ENCODE results near the gene LARGE1.

LARGE1 gene

DNA sequence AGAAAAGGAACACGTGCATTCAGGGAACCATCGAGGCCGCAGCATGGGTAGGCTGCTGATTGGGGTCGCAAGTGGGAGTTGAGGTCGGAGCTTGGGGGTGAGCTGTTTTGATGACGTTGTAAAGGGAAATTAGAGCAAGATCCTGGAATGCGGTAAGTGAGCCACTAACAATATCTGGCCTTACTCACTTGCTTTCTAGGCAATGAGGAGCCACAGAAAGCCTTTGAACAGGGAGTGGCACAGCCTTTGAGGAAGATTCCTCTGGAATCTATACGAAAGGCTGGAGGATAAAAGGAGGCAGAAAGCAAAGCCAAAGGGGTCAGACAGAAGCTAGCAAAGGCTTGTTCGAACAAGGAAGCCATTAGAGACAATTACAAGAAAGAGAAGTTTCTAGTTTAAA is 197.5 kb downstream of the LARGE1 start:
- H3K27ac ChIP-seq (ENCODE audit: low read depth, low read length): no peak overlapping the region
- no peak for DNase-seq
- H4K12ac ChIP-seq (ENCODE audit: low read depth, low read length): no peak overlapping the region
- WGBS (ENCODE audit: extremely low coverage, insufficient coverage, insufficient read length): no CpG with 5 or more reads among the region's 9 CpGs
- H3K4me2 ChIP-seq (ENCODE audit: low read length): no peak overlapping the region
- H3K27me3 ChIP-seq (ENCODE audit: insufficient read depth, low read length): no peaks in the 10 kb centered on the region
- no peak overlapping the region for H2BK120ac ChIP-seq (ENCODE audit: insufficient read depth, low read length, poor library complexity)
- H3K18ac ChIP-seq (ENCODE audit: low read length): no peak overlapping the region
- H2AFZ ChIP-seq (ENCODE audit: insufficient read depth, low read length, poor library complexity): no peak overlapping the region
- no peak overlapping the region for H2AK5ac ChIP-seq (ENCODE audit: low read length)
- H4K91ac ChIP-seq (ENCODE audit: low read depth, low read length): no peak overlapping the region
- H3K9me3 ChIP-seq (ENCODE audit: insufficient read depth, low read depth, low read length): peaks cover 2% of the 10 kb centered on the region
- H3K9ac ChIP-seq (ENCODE audit: low read length): no peak overlapping the region
- peaks cover 0 to 2% of the 10 kb centered on the region in 2 experiments for H3K36me3 ChIP-seq (ENCODE audit: control insufficient read depth in 1 of 2, insufficient read depth in 2 of 2, low read length in 2 of 2)
- no peak overlapping the region for H3K23ac ChIP-seq (ENCODE audit: low read length)
- no peak overlapping the region for H4K8ac ChIP-seq (ENCODE audit: low read depth, low read length)
- no peaks in the 10 kb centered on the region for H3K79me1 ChIP-seq (ENCODE audit: low read length)
- no peak overlapping the region for H3K4ac ChIP-seq (ENCODE audit: low read depth, low read length)
- H2BK12ac ChIP-seq (ENCODE audit: low read length): no peak overlapping the region
- peaks cover 0 to 4% of the 10 kb centered on the region in 2 experiments for H3K4me1 ChIP-seq (ENCODE audit: control insufficient read depth in 1 of 2, insufficient read depth in 2 of 2, low read length in 2 of 2)
- no peak overlapping the region for H3K14ac ChIP-seq (ENCODE audit: low read length)
- H2BK5ac ChIP-seq (ENCODE audit: low read depth, low read length, poor library complexity): no peak overlapping the region
- H3K4me3 ChIP-seq (ENCODE audit: low read depth, low read length): no peak overlapping the region
- H3K79me2 ChIP-seq (ENCODE audit: control insufficient read depth, insufficient read depth, low read length, poor library complexity): no peaks in the 10 kb centered on the region

DNA sequence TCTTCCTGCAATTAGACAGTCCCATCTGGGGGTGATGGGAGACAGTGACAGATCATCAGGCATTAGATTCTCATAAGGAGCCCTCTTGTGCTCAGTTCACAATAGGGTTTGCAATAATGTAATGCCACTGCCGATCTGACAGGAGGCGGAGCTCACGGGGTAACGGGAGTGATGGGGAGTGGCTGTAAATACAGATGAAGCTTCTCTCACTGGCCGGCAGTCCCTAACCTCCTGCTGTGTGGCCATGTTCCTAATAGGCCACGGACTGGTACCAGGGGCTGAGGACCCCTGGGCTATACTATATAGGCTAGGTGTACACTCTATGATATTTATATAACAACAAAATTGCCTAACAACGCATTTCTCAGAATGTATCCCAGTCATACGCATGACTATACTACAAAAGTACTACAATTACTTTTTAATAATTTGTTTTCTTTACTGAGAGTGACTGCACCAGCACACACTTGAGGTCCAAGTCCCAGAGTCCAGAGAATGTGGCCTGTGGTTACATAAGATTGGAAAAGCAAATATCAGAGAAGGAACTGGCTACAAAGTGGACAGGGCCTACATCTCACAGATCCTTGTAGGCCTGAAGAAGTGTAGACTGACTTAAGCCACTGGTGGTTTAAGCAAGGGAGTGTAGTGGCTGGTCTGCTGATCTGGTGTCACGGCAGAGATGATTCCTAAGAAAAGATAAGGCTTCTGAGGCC is 200.0 kb downstream of the LARGE1 start:
- Histone ChIP-seq H3K4me2 (ENCODE audit: low read length) (no peak overlapping the region), H4K91ac (ENCODE audit: low read depth, low read length) (no peak overlapping the region), H3K27me3 (ENCODE audit: insufficient read depth, low read length) (no peaks in the 10 kb centered on the region), H3K9me3 (ENCODE audit: insufficient read depth, low read depth, low read length) (peaks cover 2% of the 10 kb centered on the region), H3K18ac (ENCODE audit: low read length) (no peak overlapping the region), H3K27ac (ENCODE audit: low read depth, low read length) (no peak overlapping the region), H3K79me2 (ENCODE audit: control insufficient read depth, insufficient read depth, low read length, poor library complexity) (no peaks in the 10 kb centered on the region), H2AK5ac (ENCODE audit: low read length) (no peak overlapping the region), H3K4ac (ENCODE audit: low read depth, low read length) (no peak overlapping the region), H2BK120ac (ENCODE audit: insufficient read depth, low read length, poor library complexity) (no peak overlapping the region), H3K4me3 (ENCODE audit: low read depth, low read length) (no peak overlapping the region), H3K36me3 (ENCODE audit: control insufficient read depth in 1 of 2, insufficient read depth in 2 of 2, low read length in 2 of 2) (peaks cover 0 to 2% of the 10 kb centered on the region in 2 experiments), H4K8ac (ENCODE audit: low read depth, low read length) (no peak overlapping the region), H2BK5ac (ENCODE audit: low read depth, low read length, poor library complexity) (no peak overlapping the region), H4K12ac (ENCODE audit: low read depth, low read length) (no peak overlapping the region), H3K14ac (ENCODE audit: low read length) (no peak overlapping the region), H3K79me1 (ENCODE audit: low read length) (no peaks in the 10 kb centered on the region), H3K9ac (ENCODE audit: low read length) (no peak overlapping the region), H3K4me1 (ENCODE audit: control insufficient read depth in 1 of 2, insufficient read depth in 2 of 2, low read length in 2 of 2) (peaks cover 0 to 4% of the 10 kb centered on the region in 2 experiments), H2AFZ (ENCODE audit: insufficient read depth, low read length, poor library complexity) (no peak overlapping the region), H2BK12ac (ENCODE audit: low read length) (no peak overlapping the region), H3K23ac (ENCODE audit: low read length) (no peak overlapping the region)
- DNase-seq: no peak
- no CpG with 5 or more reads among the region's 9 CpGs for WGBS (ENCODE audit: extremely low coverage, insufficient coverage, insufficient read length)

DNA sequence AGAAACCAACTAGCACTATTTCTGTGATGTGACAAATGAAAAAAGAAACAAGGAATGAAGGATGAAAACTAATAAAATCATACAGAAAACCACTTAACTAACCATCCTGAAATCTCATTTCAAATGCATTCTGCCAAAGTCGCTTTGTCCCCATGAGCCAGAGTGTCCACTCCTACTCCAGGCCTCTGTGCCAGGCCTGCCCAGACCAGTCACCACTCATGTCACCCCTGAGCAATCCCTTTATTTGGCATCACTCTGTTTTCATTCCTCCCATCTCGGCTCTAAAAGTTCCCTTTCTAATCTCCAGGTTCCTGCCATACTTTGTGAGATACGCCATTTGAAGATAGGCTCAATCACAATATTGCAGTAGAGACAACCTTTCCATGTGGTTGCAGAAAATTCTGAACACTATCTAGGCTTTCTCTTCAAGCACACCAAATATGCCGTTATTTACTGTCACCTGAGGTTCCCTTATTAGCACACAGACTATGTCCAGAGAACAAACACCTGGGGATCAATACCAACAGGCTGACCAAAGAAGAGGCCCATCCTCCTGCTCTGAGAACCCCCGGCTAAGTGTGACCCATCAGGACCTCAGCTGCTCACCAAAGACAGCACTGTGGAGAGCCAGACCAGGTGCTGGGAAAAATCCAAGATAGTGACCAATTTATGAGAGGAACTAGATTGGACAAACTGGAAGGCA is 202.4 kb downstream of the LARGE1 start:
- H4K91ac ChIP-seq (ENCODE audit: low read depth, low read length): no peak overlapping the region
- no peak overlapping the region for H3K14ac ChIP-seq (ENCODE audit: low read length)
- H3K4me3 ChIP-seq (ENCODE audit: low read depth, low read length): no peak overlapping the region
- no peak overlapping the region for H3K18ac ChIP-seq (ENCODE audit: low read length)
- H2AFZ ChIP-seq (ENCODE audit: insufficient read depth, low read length, poor library complexity): no peak overlapping the region
- WGBS (ENCODE audit: extremely low coverage, insufficient coverage, insufficient read length): no CpG with 5 or more reads among the region's 5 CpGs
- H3K4me1 ChIP-seq (ENCODE audit: control insufficient read depth in 1 of 2, insufficient read depth in 2 of 2, low read length in 2 of 2): peaks cover 0 to 3% of the 10 kb centered on the region in 2 experiments
- no peak overlapping the region for H4K12ac ChIP-seq (ENCODE audit: low read depth, low read length)
- H3K9me3 ChIP-seq (ENCODE audit: insufficient read depth, low read depth, low read length): no peaks in the 10 kb centered on the region
- peaks cover 0 to 4% of the 10 kb centered on the region in 2 experiments for H3K36me3 ChIP-seq (ENCODE audit: control insufficient read depth in 1 of 2, insufficient read depth in 2 of 2, low read length in 2 of 2)
- no peak overlapping the region for H3K4me2 ChIP-seq (ENCODE audit: low read length)
- no peaks in the 10 kb centered on the region for H3K79me2 ChIP-seq (ENCODE audit: control insufficient read depth, insufficient read depth, low read length, poor library complexity)
- H3K79me1 ChIP-seq (ENCODE audit: low read length): no peaks in the 10 kb centered on the region
- no peaks in the 10 kb centered on the region for H3K27me3 ChIP-seq (ENCODE audit: insufficient read depth, low read length)
- H2BK5ac ChIP-seq (ENCODE audit: low read depth, low read length, poor library complexity): no peak overlapping the region
- H2BK12ac ChIP-seq (ENCODE audit: low read length): no peak overlapping the region
- no peak overlapping the region for H3K4ac ChIP-seq (ENCODE audit: low read depth, low read length)
- H4K8ac ChIP-seq (ENCODE audit: low read depth, low read length): no peak overlapping the region
- no peak overlapping the region for H3K27ac ChIP-seq (ENCODE audit: low read depth, low read length)
- no peak for DNase-seq
- H2AK5ac ChIP-seq (ENCODE audit: low read length): no peak overlapping the region
- H2BK120ac ChIP-seq (ENCODE audit: insufficient read depth, low read length, poor library complexity): no peak overlapping the region
- no peak overlapping the region for H3K9ac ChIP-seq (ENCODE audit: low read length)
- H3K23ac ChIP-seq (ENCODE audit: low read length): no peak overlapping the region

DNA sequence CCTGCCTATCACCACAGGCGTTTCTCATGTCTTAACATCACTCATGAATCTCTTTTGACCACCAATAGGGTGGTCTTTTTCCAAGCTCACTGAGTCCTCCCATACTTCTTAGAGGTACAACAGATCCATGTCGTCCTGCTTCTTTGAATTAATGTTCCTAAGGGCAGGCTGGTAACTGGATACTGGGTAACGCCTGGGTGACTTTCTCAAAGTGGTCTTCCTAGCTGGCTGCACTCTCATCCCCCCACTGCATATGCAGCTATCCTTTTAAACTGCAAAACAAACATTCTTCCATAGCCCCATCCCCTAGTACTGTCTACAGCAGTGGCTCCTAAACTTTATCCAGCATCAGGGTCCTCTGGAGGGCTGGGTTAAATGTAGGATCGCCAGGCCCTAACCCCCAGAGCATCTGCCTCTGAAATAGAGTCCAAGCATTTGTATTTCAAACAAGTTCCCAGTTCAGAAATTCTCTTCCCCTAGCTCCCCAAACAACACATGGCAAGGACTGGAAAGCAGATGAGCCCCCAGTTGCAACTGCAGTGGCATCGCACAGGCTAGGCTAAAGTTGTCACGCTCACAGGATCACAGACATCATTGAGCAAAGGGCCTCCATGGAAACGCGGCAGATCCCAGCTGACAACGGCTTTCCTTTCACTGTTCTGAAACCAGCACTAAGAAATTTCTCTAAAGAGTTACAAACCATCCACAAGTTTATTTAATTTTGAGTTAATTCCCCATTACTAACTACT is 204.9 kb downstream of the LARGE1 start:
- H3K79me2 ChIP-seq (ENCODE audit: control insufficient read depth, insufficient read depth, low read length, poor library complexity): no peaks in the 10 kb centered on the region
- H3K4ac ChIP-seq (ENCODE audit: low read depth, low read length): no peak overlapping the region
- no peak overlapping the region for H2BK120ac ChIP-seq (ENCODE audit: insufficient read depth, low read length, poor library complexity)
- H3K4me3 ChIP-seq (ENCODE audit: low read depth, low read length): no peak overlapping the region
- no peak overlapping the region for H4K12ac ChIP-seq (ENCODE audit: low read depth, low read length)
- H4K8ac ChIP-seq (ENCODE audit: low read depth, low read length): no peak overlapping the region
- H3K4me1 ChIP-seq (ENCODE audit: control insufficient read depth in 1 of 2, insufficient read depth in 2 of 2, low read length in 2 of 2): no peaks in the 10 kb centered on the region
- no peak overlapping the region for H2BK12ac ChIP-seq (ENCODE audit: low read length)
- H3K27ac ChIP-seq (ENCODE audit: low read depth, low read length): no peak overlapping the region
- no peak overlapping the region for H4K91ac ChIP-seq (ENCODE audit: low read depth, low read length)
- no peak overlapping the region for H2AK5ac ChIP-seq (ENCODE audit: low read length)
- H3K27me3 ChIP-seq (ENCODE audit: insufficient read depth, low read length): no peaks in the 10 kb centered on the region
- H3K4me2 ChIP-seq (ENCODE audit: low read length): no peak overlapping the region
- no peaks in the 10 kb centered on the region for H3K9me3 ChIP-seq (ENCODE audit: insufficient read depth, low read depth, low read length)
- no peak overlapping the region for H3K9ac ChIP-seq (ENCODE audit: low read length)
- no peak overlapping the region for H3K14ac ChIP-seq (ENCODE audit: low read length)
- no peak overlapping the region for H3K23ac ChIP-seq (ENCODE audit: low read length)
- no peaks in the 10 kb centered on the region for H3K79me1 ChIP-seq (ENCODE audit: low read length)
- H3K36me3 ChIP-seq (ENCODE audit: control insufficient read depth in 1 of 2, insufficient read depth in 2 of 2, low read length in 2 of 2): peaks cover 2 to 6% of the 10 kb centered on the region in 2 experiments
- H3K18ac ChIP-seq (ENCODE audit: low read length): no peak overlapping the region
- no CpG with 5 or more reads among the region's 9 CpGs for WGBS (ENCODE audit: extremely low coverage, insufficient coverage, insufficient read length)
- H2BK5ac ChIP-seq (ENCODE audit: low read depth, low read length, poor library complexity): no peak overlapping the region
- no peak for DNase-seq
- H2AFZ ChIP-seq (ENCODE audit: insufficient read depth, low read length, poor library complexity): no peak overlapping the region
